ENCODE data around the gene NTNG1. TPM values are rescaled to one million over a fixed set of nuclear protein-coding genes. Genes with fewer than 3 reads are reported as not detected.

The NTNG1 gene
- total and polyA plus RNA-seq, 2 of the 8 experiments (the other 6 are each of a cell fraction or from before 2014, with no cell fraction given), result 1.2 to 4.1 TPM

- TF ChIP-seq, protein P1, sequence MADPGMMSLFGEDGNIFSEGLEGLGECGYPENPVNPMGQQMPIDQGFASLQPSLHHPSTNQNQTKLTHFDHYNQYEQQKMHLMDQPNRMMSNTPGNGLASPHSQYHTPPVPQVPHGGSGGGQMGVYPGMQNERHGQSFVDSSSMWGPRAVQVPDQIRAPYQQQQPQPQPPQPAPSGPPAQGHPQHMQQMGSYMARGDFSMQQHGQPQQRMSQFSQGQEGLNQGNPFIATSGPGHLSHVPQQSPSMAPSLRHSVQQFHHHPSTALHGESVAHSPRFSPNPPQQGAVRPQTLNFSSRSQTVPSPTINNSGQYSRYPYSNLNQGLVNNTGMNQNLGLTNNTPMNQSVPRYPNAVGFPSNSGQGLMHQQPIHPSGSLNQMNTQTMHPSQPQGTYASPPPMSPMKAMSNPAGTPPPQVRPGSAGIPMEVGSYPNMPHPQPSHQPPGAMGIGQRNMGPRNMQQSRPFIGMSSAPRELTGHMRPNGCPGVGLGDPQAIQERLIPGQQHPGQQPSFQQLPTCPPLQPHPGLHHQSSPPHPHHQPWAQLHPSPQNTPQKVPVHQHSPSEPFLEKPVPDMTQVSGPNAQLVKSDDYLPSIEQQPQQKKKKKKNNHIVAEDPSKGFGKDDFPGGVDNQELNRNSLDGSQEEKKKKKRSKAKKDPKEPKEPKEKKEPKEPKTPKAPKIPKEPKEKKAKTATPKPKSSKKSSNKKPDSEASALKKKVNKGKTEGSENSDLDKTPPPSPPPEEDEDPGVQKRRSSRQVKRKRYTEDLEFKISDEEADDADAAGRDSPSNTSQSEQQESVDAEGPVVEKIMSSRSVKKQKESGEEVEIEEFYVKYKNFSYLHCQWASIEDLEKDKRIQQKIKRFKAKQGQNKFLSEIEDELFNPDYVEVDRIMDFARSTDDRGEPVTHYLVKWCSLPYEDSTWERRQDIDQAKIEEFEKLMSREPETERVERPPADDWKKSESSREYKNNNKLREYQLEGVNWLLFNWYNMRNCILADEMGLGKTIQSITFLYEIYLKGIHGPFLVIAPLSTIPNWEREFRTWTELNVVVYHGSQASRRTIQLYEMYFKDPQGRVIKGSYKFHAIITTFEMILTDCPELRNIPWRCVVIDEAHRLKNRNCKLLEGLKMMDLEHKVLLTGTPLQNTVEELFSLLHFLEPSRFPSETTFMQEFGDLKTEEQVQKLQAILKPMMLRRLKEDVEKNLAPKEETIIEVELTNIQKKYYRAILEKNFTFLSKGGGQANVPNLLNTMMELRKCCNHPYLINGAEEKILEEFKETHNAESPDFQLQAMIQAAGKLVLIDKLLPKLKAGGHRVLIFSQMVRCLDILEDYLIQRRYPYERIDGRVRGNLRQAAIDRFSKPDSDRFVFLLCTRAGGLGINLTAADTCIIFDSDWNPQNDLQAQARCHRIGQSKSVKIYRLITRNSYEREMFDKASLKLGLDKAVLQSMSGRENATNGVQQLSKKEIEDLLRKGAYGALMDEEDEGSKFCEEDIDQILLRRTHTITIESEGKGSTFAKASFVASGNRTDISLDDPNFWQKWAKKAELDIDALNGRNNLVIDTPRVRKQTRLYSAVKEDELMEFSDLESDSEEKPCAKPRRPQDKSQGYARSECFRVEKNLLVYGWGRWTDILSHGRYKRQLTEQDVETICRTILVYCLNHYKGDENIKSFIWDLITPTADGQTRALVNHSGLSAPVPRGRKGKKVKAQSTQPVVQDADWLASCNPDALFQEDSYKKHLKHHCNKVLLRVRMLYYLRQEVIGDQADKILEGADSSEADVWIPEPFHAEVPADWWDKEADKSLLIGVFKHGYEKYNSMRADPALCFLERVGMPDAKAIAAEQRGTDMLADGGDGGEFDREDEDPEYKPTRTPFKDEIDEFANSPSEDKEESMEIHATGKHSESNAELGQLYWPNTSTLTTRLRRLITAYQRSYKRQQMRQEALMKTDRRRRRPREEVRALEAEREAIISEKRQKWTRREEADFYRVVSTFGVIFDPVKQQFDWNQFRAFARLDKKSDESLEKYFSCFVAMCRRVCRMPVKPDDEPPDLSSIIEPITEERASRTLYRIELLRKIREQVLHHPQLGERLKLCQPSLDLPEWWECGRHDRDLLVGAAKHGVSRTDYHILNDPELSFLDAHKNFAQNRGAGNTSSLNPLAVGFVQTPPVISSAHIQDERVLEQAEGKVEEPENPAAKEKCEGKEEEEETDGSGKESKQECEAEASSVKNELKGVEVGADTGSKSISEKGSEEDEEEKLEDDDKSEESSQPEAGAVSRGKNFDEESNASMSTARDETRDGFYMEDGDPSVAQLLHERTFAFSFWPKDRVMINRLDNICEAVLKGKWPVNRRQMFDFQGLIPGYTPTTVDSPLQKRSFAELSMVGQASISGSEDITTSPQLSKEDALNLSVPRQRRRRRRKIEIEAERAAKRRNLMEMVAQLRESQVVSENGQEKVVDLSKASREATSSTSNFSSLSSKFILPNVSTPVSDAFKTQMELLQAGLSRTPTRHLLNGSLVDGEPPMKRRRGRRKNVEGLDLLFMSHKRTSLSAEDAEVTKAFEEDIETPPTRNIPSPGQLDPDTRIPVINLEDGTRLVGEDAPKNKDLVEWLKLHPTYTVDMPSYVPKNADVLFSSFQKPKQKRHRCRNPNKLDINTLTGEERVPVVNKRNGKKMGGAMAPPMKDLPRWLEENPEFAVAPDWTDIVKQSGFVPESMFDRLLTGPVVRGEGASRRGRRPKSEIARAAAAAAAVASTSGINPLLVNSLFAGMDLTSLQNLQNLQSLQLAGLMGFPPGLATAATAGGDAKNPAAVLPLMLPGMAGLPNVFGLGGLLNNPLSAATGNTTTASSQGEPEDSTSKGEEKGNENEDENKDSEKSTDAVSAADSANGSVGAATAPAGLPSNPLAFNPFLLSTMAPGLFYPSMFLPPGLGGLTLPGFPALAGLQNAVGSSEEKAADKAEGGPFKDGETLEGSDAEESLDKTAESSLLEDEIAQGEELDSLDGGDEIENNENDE (IDR thresholded peaks at IDR 0.05; ENCODE audit: insufficient replicate concordance, low read length), result no peak
- no peak for TF ChIP-seq KDM5A (IDR thresholded peaks at IDR 0.05; ENCODE audit: low read length)
- TF ChIP-seq ASH2L (IDR thresholded peaks at IDR 0.05; ENCODE audit: low read length), result no peak
- no peak for TF ChIP-seq CHD1 (IDR thresholded peaks at IDR 0.05; ENCODE audit: low read depth, low read length)
- TF ChIP-seq NANOG (IDR thresholded peaks at IDR 0.05; ENCODE audit: insufficient read depth, low read depth, low read length, poor library complexity, severe bottlenecking), result no peak
- TF ChIP-seq, protein P2, sequence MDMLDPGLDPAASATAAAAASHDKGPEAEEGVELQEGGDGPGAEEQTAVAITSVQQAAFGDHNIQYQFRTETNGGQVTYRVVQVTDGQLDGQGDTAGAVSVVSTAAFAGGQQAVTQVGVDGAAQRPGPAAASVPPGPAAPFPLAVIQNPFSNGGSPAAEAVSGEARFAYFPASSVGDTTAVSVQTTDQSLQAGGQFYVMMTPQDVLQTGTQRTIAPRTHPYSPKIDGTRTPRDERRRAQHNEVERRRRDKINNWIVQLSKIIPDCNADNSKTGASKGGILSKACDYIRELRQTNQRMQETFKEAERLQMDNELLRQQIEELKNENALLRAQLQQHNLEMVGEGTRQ (IDR thresholded peaks at IDR 0.05; ENCODE audit: low read length), result no peak
- TF ChIP-seq MAFK (IDR thresholded peaks at IDR 0.05; ENCODE audit: low read depth, low read length), result no peak
- peak; percentile 25 to 39; a peak in 3 of 4 replicates for TF ChIP-seq RAD21 (IDR thresholded peaks at IDR 0.05 in 1 of 2, conservative IDR thresholded peaks at IDR 0.05 in 1 of 2; ENCODE audit: low read depth in 2 of 2, low read length in 2 of 2)
- no peak for TF ChIP-seq EP300 (IDR thresholded peaks at IDR 0.05; ENCODE audit: borderline replicate concordance in 1 of 2, low read depth in 2 of 2, low read length in 2 of 2)
- TF ChIP-seq HDAC6 (IDR thresholded peaks at IDR 0.05; ENCODE audit: low read depth, low read length), result no peak
These were observed 1.3 kb downstream of the NTNG1 start (continued) for GRCh38 chr1:107142140-107142542.
